GM23338 (cell line): ENCODE measurements around the gene HYCC2. TPM values are rescaled to one million over a fixed set of nuclear protein-coding genes. Genes with fewer than 3 reads are reported as not detected.
A peak's percentile ranks its signal among the peaks of the same experiment; 100 is the strongest.
"Not testable (repeated sequence)": the region's sequence is repeated elsewhere in the genome, so short reads cannot be mapped to it uniquely, and the experiment has no call there.

ENCODE experiments used
- ATAC-seq: fragments of 200-7000 bp; cut with Tn5 transposase; 3 replicates; pipeline ENCODE4 v1.9.1; 2020
- DNase-seq: peaks from one replicate; pipeline ENCODE4 v3.0.0-alpha.2; 2015; ENCODE audit warnings: low spot score
- H2AFZ ChIP-seq: fragments of 200-600 bp; sonication (generic); 2 replicates; pipeline ENCODE4 v1.8.0; 2016; ENCODE audit warnings: antibody characterized with exemption, mild to moderate bottlenecking, moderate library complexity
- H3F3A ChIP-seq: fragments of 200-600 bp; sonication (generic); replicated peaks from 2 replicates; pipeline ENCODE4 v1.8.0; 2017; ENCODE audit warnings: antibody characterized with exemption, mixed run types, low read depth
- H3K27ac ChIP-seq: fragments of 200-600 bp; sonication (generic); 2 replicates; pipeline ENCODE4 v1.6.1; 2016; ENCODE audit warnings: low read depth
- H3K27me3 ChIP-seq: fragments of 200-600 bp; sonication (generic); 2 replicates; pipeline ENCODE4 v1.8.0; 2016; ENCODE audit warnings: mild to moderate bottlenecking, mixed run types, moderate library complexity; ENCODE audit not compliant: insufficient read depth
- H3K36me3 ChIP-seq: fragments of 200-600 bp; sonication (generic); 2 replicates; pipeline ENCODE4 v1.8.0; 2016; ENCODE audit warnings: mild to moderate bottlenecking; ENCODE audit not compliant: insufficient read depth
- H3K4me1 ChIP-seq: fragments of 200-600 bp; sonication (generic); 2 replicates; pipeline ENCODE4 v1.8.0; 2016; ENCODE audit warnings: mild to moderate bottlenecking, moderate library complexity; ENCODE audit not compliant: insufficient read depth
- H3K4me2 ChIP-seq: fragments of 200-600 bp; sonication (generic); 2 replicates; pipeline ENCODE4 v1.7.1; 2017; ENCODE audit warnings: mixed run types
- H3K4me3 ChIP-seq: fragments of 200-600 bp; sonication (generic); 2 replicates; pipeline ENCODE4 v1.6.1; 2016; ENCODE audit warnings: mixed run types
- H3K79me2 ChIP-seq: fragments of 200-600 bp; sonication (generic); replicated peaks from 2 replicates; pipeline ENCODE4 v1.8.0; 2017; ENCODE audit warnings: mild to moderate bottlenecking; ENCODE audit not compliant: insufficient read depth
- H3K9me2 ChIP-seq: fragments of 200-600 bp; sonication (generic); 2 replicates; pipeline ENCODE4 v1.8.0; 2017; ENCODE audit not compliant: insufficient read depth
- H4K20me1 ChIP-seq: fragments of 200-600 bp; sonication (generic); replicated peaks from 2 replicates; pipeline ENCODE4 v1.8.0; 2017; ENCODE audit warnings: mild to moderate bottlenecking; ENCODE audit not compliant: insufficient read depth
- H3K27ac Mint-ChIP-seq: 2 replicates; pipeline ENCODE4 v1.8.0; 2020; ENCODE audit warnings: inconsistent platforms, mild to moderate bottlenecking, moderate library complexity, mixed read lengths
- H3K27me3 Mint-ChIP-seq: 3 replicates; pipeline ENCODE4 v1.8.0; 2022; ENCODE audit warnings: low read depth, mild to moderate bottlenecking, moderate library complexity, mixed read lengths, inconsistent platforms; ENCODE audit not compliant: insufficient read depth, poor library complexity
- H3K36me3 Mint-ChIP-seq: 3 replicates; pipeline ENCODE4 v1.8.0; 2021; ENCODE audit warnings: low read depth, mild to moderate bottlenecking, inconsistent platforms, moderate library complexity, mixed read lengths
- H3K4me1 Mint-ChIP-seq: 3 replicates; pipeline ENCODE4 v1.8.0; 2020; ENCODE audit warnings: mild to moderate bottlenecking, inconsistent platforms, mixed read lengths
- H3K4me3 Mint-ChIP-seq: 3 replicates; pipeline ENCODE4 v1.8.0; 2021; ENCODE audit warnings: moderate library complexity, mild to moderate bottlenecking, inconsistent platforms, mixed read lengths
- H3K9me3 Mint-ChIP-seq: 3 replicates; pipeline ENCODE4 v1.8.0; 2020; ENCODE audit warnings: moderate library complexity, mild to moderate bottlenecking, inconsistent platforms, mixed read lengths
- CREB1 ChIP-seq: fragments of 250-450 bp; sonication (Bioruptor Pico); IDR thresholded peaks from 2 replicates; pipeline ENCODE4 v1.5.0; 2020; ENCODE audit warnings: low read depth, mild to moderate bottlenecking, moderate library complexity
- CTCF ChIP-seq, 2 experiments: fragments of 200-600 bp in 1 of 2; sonication (generic) in 1 of 2; conservative IDR thresholded peaks; 2 replicates each; pipeline versions ENCODE4 v1.5.1 to v1.6.1; 2016 to 2017; ENCODE audit warnings: antibody characterized with exemption in 2 of 2, low read depth in 2 of 2, mild to moderate bottlenecking in 2 of 2, moderate library complexity in 1 of 2
- ETS1 ChIP-seq: IDR thresholded peaks from 2 replicates; pipeline ENCODE4 v1.6.1; 2016; ENCODE audit warnings: antibody characterized with exemption
- EZH2 ChIP-seq: fragments of 200-600 bp; sonication (generic); IDR thresholded peaks from one replicate; pipeline ENCODE4 v1.8.0; 2017; ENCODE audit warnings: antibody characterized with exemption, mild to moderate bottlenecking, low read depth; ENCODE audit not compliant: unreplicated experiment
- EZH2phosphoT487 ChIP-seq: fragments of 200-600 bp; sonication (generic); IDR thresholded peaks from one replicate; pipeline ENCODE4 v1.8.1; 2018; ENCODE audit warnings: antibody characterized with exemption; ENCODE audit not compliant: unreplicated experiment
- NANOG ChIP-seq: IDR thresholded peaks from 2 replicates; pipeline ENCODE4 v1.6.1; 2016; ENCODE audit warnings: antibody characterized with exemption, borderline replicate concordance
- REST ChIP-seq: IDR thresholded peaks from one replicate; pipeline ENCODE4 v1.6.1; 2018; ENCODE audit warnings: antibody characterized with exemption; ENCODE audit not compliant: unreplicated experiment
- ZNF331 ChIP-seq: fragments of 250-450 bp; sonication (Bioruptor Pico); IDR thresholded peaks from 2 replicates; pipeline ENCODE4 v1.5.0; 2020; ENCODE audit warnings: low read depth, mild to moderate bottlenecking, moderate library complexity
- polyA plus RNA-seq: library from polyadenylated mRNA; unstranded; fragments of >200 nt; fragmentation: Nextera tagmentation; extraction: Ambion mirVana; gene quantifications from 2 replicates; pipeline ENCODE4 v1.2.1, GENCODE V29; 2016
- total RNA-seq: library from RNA; depleted of rRNA; stranded (reverse); fragments of >200 nt; shearing (Covaris generic); gene quantifications from 2 replicates; pipeline ENCODE4 v1.2.3, GENCODE V29; 2014

Gene HYCC2
- total and polyA plus RNA-seq, 2 experiments from 2014 or later = 2.4 to 4.8 TPM

GRCh38 chr2:201117735-201118094 is 46.2 kb upstream of the HYCC2 start:
- not testable (repeated sequence) for H3K9me2 ChIP-seq, H3K36me3 ChIP-seq, H4K20me1 ChIP-seq, H3K27me3 ChIP-seq, H3K27ac Mint-ChIP-seq, ATAC-seq, H2AFZ ChIP-seq, H3F3A ChIP-seq, H3K36me3 Mint-ChIP-seq, H3K79me2 ChIP-seq, DNase-seq
- Histone ChIP-seq H3K4me2 (peak overlapping the region; percentile 98), H3K4me3 (peak overlapping the region; percentile 93), H3K27ac (peak overlapping the region; percentile 73), H3K4me1 (peaks cover 24% of the 10 kb centered on the region)
- peak overlapping the region; percentile 84 for H3K4me3 Mint-ChIP-seq
- peaks cover 13% of the 10 kb centered on the region for H3K9me3 Mint-ChIP-seq
- peaks cover 35% of the 10 kb centered on the region for H3K4me1 Mint-ChIP-seq
- peaks cover 18% of the 10 kb centered on the region for H3K27me3 Mint-ChIP-seq

GRCh38 chr2:201116959-201117734 is 45.7 kb upstream of the HYCC2 start:
- Histone ChIP-seq H3K9me2 (no peaks in the 10 kb centered on the region), H3K4me3 (peak overlapping the region; percentile 93), H2AFZ (peak overlapping the region; percentile 99; the same call in 1 of the 2 replicates), H3K79me2 (peaks cover 8% of the 10 kb centered on the region; the same call in 1 of the 2 replicates), H3F3A (peaks cover 7% of the 10 kb centered on the region; the same call in 1 of the 2 replicates), H3K4me1 (peaks cover 24% of the 10 kb centered on the region), H3K36me3 (no peaks in the 10 kb centered on the region), H3K27ac (peak overlapping the region; percentile 73), H4K20me1 (no peaks in the 10 kb centered on the region), H3K27me3 (no peaks in the 10 kb centered on the region), H3K4me2 (peak overlapping the region; percentile 98)
- ATAC-seq (peak; percentile 2; the same call in 2 of the 3 replicates), DNase-seq (peak; percentile 58)
- peaks cover 35% of the 10 kb centered on the region for H3K4me1 Mint-ChIP-seq
- peak overlapping the region; percentile 95 for H3K27ac Mint-ChIP-seq
- H3K27me3 Mint-ChIP-seq = peaks cover 18% of the 10 kb centered on the region
- TF ChIP-seq ZNF331 (no peak), CTCF (conservative IDR thresholded peaks at IDR 0.05; ENCODE audit: low read depth in 2 of 2) (peak in 1 of 2 experiments; percentile 39; a peak in 2 of 4 replicates), REST (no peak), CREB1 (no peak), EZH2 (no peak), NANOG (no peak), EZH2phosphoT487 (no peak), ETS1 (no peak)
- H3K9me3 Mint-ChIP-seq = peaks cover 13% of the 10 kb centered on the region
- peaks cover 7% of the 10 kb centered on the region; the same call in 1 of the 3 replicates for H3K36me3 Mint-ChIP-seq
- H3K4me3 Mint-ChIP-seq = peak overlapping the region; percentile 84
